ENCODE measurements around the gene SERP2. TPM values are rescaled to one million over a fixed set of nuclear protein-coding genes. Genes with fewer than 3 reads are reported as not detected.

The SERP2 gene
- total and polyA plus RNA-seq, 9 of the 15 experiments (the other 6 are each of a cell fraction or from before 2014, with no cell fraction given): 0.13 TPM; not detected in 8

DNA sequence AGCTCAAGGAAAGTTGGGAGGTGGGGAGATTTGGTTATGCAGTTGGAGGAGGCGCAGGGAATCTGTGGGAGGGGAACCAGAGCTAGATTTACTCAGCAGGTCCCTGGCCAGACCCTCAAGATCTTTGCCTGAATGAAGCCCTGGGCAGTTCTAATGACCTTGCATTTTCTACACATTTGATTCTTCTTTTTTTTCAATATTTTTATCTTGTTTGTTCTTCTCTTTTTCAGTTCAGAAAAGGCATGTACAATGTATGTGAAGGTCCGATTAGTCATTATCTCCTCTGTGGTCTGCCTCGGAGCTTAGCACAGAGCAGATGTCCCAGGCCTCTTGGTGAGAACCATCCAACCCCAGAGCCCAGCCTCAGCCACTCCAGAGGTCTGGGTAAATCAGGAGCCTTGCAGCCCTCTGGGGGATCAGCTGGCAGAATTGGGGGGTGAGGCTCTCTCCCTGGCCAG is 24.2 kb downstream of the SERP2 start (continued):
- TF ChIP-seq EHMT2 (IDR thresholded peaks at IDR 0.05): no peak
- TF ChIP-seq PRPF4 (IDR thresholded peaks at IDR 0.05; ENCODE audit: insufficient read depth, low read depth, low read length, poor library complexity, severe bottlenecking): no peak
- TF ChIP-seq TRIM24 (IDR thresholded peaks at IDR 0.05): peak; percentile 83 to 90
- TF ChIP-seq ZNF324 (CRISPR knock-in tag; IDR thresholded peaks at IDR 0.05): no peak
- TF ChIP-seq POLR3A (IDR thresholded peaks at IDR 0.05; ENCODE audit: borderline replicate concordance, extremely low read depth, insufficient read depth, insufficient read length): no peak
- peak; percentile 63 for TF ChIP-seq CCNT2 (IDR thresholded peaks at IDR 0.05; ENCODE audit: borderline replicate concordance, extremely low read depth, insufficient read length, low read depth, low read length)
- TF ChIP-seq FIP1L1 (IDR thresholded peaks at IDR 0.05; ENCODE audit: low read depth, low read length, poor library complexity, severe bottlenecking): no peak
- TF ChIP-seq CBX3 (IDR thresholded peaks at IDR 0.05; ENCODE audit: borderline replicate concordance in 1 of 2, low read length in 2 of 2): no peak
- peak; percentile 84 to 87 for TF ChIP-seq KDM1A (IDR thresholded peaks at IDR 0.05)
- peak; percentile 76 for TF ChIP-seq HDAC3 (IDR thresholded peaks at IDR 0.05; ENCODE audit: borderline replicate concordance, partially characterized antibody)
- TF ChIP-seq ZNF197 (CRISPR knock-in tag; IDR thresholded peaks at IDR 0.05; ENCODE audit: low read depth): no peak
- TF ChIP-seq NEUROD1 (IDR thresholded peaks at IDR 0.05; ENCODE audit: borderline replicate concordance, low read depth, low read length, partially characterized antibody): peak; percentile 62
- 0 out of 2 replicates have a peak, but pooled peaks have one; percentile 9 for TF ChIP-seq CREM (IDR thresholded peaks at IDR 0.05; ENCODE audit: low read depth)
- TF ChIP-seq ATF7 (IDR thresholded peaks at IDR 0.05): no peak
- no peak for TF ChIP-seq NCOA4 (IDR thresholded peaks at IDR 0.05; ENCODE audit: partially characterized antibody)
- 0 out of 4 replicates have a peak, but pooled peaks of 1 of the 2 experiments have one; percentile 41 for TF ChIP-seq NONO (IDR thresholded peaks at IDR 0.05; ENCODE audit: low read depth in 2 of 2, low read length in 1 of 2)
- TF ChIP-seq FOXP1 (CRISPR knock-in tag; IDR thresholded peaks at IDR 0.05): no peak
- TF ChIP-seq ZNF174 (CRISPR knock-in tag; IDR thresholded peaks at IDR 0.05): no peak
- TF ChIP-seq RNF2 (IDR thresholded peaks at IDR 0.05): no peak
- no peak for TF ChIP-seq ETV5 (CRISPR knock-in tag; IDR thresholded peaks at IDR 0.05; ENCODE audit: low read depth)
- no peak for TF ChIP-seq MYBL2 (IDR thresholded peaks at IDR 0.05; ENCODE audit: low read depth)
- TF ChIP-seq MYBL2 (CRISPR knock-in tag; IDR thresholded peaks at IDR 0.05; ENCODE audit: borderline replicate concordance): no peak
- no peak for TF ChIP-seq PYGO2 (tag; IDR thresholded peaks at IDR 0.05)
- TF ChIP-seq ZNF12 (CRISPR knock-in tag; IDR thresholded peaks at IDR 0.05): no peak
- no peak for TF ChIP-seq ARHGAP35 (IDR thresholded peaks at IDR 0.05; ENCODE audit: partially characterized antibody)
- TF ChIP-seq, protein P1, sequence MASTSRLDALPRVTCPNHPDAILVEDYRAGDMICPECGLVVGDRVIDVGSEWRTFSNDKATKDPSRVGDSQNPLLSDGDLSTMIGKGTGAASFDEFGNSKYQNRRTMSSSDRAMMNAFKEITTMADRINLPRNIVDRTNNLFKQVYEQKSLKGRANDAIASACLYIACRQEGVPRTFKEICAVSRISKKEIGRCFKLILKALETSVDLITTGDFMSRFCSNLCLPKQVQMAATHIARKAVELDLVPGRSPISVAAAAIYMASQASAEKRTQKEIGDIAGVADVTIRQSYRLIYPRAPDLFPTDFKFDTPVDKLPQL (IDR thresholded peaks at IDR 0.05; ENCODE audit: extremely low read depth, insufficient read length): no peak
- no peak for TF ChIP-seq HDAC6 (IDR thresholded peaks at IDR 0.05; ENCODE audit: low read depth, low read length)
- no peak for TF ChIP-seq NCOA6 (IDR thresholded peaks at IDR 0.05)
- TF ChIP-seq BCOR (IDR thresholded peaks at IDR 0.05): peak; percentile 47; the same call in 1 of the 2 replicates
- TF ChIP-seq POLR2H (tag; IDR thresholded peaks at IDR 0.05; ENCODE audit: low read depth): no peak
- TF ChIP-seq PHF8 (IDR thresholded peaks at IDR 0.05; ENCODE audit: borderline replicate concordance, low read length): no peak
- no peak for TF ChIP-seq ZKSCAN8 (CRISPR knock-in tag; IDR thresholded peaks at IDR 0.05)
- TF ChIP-seq NR2F6 (CRISPR knock-in tag; IDR thresholded peaks at IDR 0.05): no peak

All from K562 (cell line).